Breast epithelium (tissue), 3 donors: Measurements from ENCODE around the gene NR3C1.

Source experiments
- CTCF ChIP-seq, 3 donors: fragments of 450-650 bp; IDR thresholded peaks; one replicate each; pipeline ENCODE4 v1.5.1; 2016 to 2017; ENCODE audit warnings: antibody characterized with exemption in 3 of 3, mild to moderate bottlenecking in 3 of 3, moderate library complexity in 3 of 3
- POLR2A ChIP-seq: fragments of 450-650 bp; IDR thresholded peaks from one replicate; pipeline ENCODE4 v1.6.1; 2016; ENCODE audit warnings: antibody characterized with exemption, mild to moderate bottlenecking, moderate library complexity
- POLR2AphosphoS5 ChIP-seq, 3 donors: sonication (generic); formaldehyde crosslinking; IDR thresholded peaks; one replicate each; pipeline ENCODE4 v1.6.1; 2017; ENCODE audit warnings: antibody characterized with exemption in 3 of 3

GRCh38 chr5:143262393-143263174, 140.9 kb downstream of the NR3C1 start:
- TF ChIP-seq CTCF (IDR thresholded peaks at IDR 0.05) (no peak), POLR2AphosphoS5 (IDR thresholded peaks at IDR 0.05) (no peak), POLR2A (no peak)
